A549 (cell line): ENCODE measurements around the gene LDLRAD4.

Experiments
- CTCF ChIP-seq: fragments of >200 bp; sonication (Bioruptor Twin); formaldehyde crosslinking; IDR thresholded peaks from 3 replicates; pipeline ENCODE4 v1.5.1; 2016
- MAFK ChIP-seq: fragments of 450-650 bp; IDR thresholded peaks from 2 replicates; pipeline ENCODE4 v1.6.1; 2014; ENCODE audit not compliant: partially characterized antibody
- NFE2L2 ChIP-seq: fragments of 150-350 bp; conservative IDR thresholded peaks from 2 replicates; pipeline ENCODE4 v1.6.1; 2014; ENCODE audit warnings: low read length

DNA sequence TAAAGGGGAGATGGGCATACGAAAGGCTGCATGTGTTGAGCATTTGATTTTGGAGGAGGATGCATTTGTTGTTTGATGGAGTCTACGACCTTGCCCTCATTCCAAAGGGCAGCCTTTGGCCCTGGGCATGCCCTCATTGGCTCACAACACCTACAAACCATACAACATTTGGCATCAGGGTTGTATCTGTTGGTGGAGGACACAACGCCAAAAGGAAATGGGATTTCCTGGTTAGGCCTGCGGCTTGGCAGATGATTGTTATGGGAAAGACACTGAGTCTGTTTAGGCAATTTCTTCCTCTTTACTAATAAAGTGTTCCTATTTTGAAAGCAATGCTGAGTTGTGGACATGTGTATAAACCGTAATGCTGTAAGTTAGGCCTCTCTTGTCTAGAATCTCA lies 246.9 kb downstream of the LDLRAD4 start:
- no peak for TF ChIP-seq MAFK
- no peak for TF ChIP-seq CTCF
- no peak for TF ChIP-seq NFE2L2
